ENCODE results near the gene ASGR1.
"Not testable (repeated sequence)": the region's sequence is repeated elsewhere in the genome, so short reads cannot be mapped to it uniquely, and the experiment has no call there.

Gene ASGR1

DNA sequence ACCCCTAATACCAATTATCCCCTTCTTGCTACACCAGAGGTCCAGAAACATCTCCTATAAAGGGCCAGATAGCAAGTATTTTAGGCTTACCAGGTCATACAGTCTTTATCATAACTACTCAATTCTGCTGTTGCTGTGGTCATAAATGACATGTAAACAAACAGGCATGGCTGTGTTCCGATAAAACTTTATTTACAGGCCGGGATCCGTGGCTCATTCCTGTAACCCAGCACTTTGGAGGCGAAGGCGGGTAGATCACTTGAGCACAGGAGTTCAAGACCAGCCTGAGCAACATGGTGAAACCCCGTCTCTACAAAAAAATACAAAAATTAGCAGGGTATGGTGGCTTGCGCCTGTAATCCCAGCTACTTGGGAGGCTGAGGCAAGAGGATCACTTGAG is 12.3 kb downstream of the ASGR1 start:
- no peak for DNase-seq (ENCODE audit: low read depth in 3 of 3)

GRCh38 chr17:7159571-7159970 is 19.6 kb downstream of the ASGR1 start:
- not testable (repeated sequence) for DNase-seq (ENCODE audit: low read depth in 3 of 3)

GRCh38 chr17:7158424-7158823 is 20.7 kb downstream of the ASGR1 start:
- DNase-seq (ENCODE audit: low read depth in 3 of 3) = not testable (repeated sequence)

GRCh38 chr17:7156342-7156940 is 22.7 kb downstream of the ASGR1 start:
- no peak for DNase-seq (ENCODE audit: low read depth in 3 of 3)

DNA sequence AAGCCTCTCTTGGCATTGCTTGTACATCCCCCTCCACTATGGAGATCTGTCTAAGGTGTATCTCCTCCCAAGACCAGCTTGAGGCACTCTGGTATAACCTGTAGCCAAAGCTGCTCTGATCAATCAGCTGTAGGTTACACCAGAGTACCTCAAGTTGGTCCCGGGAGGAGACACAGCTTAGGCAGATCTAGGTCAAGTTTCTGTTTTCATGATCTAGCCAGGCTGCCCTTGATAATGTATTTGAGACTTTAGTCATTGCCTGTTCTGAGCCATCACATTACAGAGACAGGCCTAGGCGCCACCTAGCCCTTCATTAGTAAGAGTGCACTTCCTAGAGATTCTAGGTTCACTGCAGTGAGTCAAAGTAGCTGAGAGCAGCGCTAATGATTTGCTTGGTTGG is 31.4 kb downstream of the ASGR1 start:
- DNase-seq (ENCODE audit: low read depth in 3 of 3) = no peak

- DNase-seq (ENCODE audit: low read depth in 3 of 3) = no peak
These were observed 33.1 kb downstream of the ASGR1 start for GRCh38 chr17:7146115-7146514.

- DNase-seq (ENCODE audit: low read depth in 3 of 3) = no peak
These were observed 35.0 kb downstream of the ASGR1 start for GRCh38 chr17:7144213-7144612.

- DNase-seq (ENCODE audit: low read depth in 3 of 3) = no peak
These were observed 37.3 kb downstream of the ASGR1 start for GRCh38 chr17:7141824-7142223.

GRCh38 chr17:7139400-7139799 is 39.8 kb downstream of the ASGR1 start:
- DNase-seq (ENCODE audit: low read depth in 3 of 3) = no peak

- no peak for DNase-seq (ENCODE audit: low read depth in 3 of 3)
These were observed 40.3 kb downstream of the ASGR1 start for GRCh38 chr17:7138800-7139381.

DNA sequence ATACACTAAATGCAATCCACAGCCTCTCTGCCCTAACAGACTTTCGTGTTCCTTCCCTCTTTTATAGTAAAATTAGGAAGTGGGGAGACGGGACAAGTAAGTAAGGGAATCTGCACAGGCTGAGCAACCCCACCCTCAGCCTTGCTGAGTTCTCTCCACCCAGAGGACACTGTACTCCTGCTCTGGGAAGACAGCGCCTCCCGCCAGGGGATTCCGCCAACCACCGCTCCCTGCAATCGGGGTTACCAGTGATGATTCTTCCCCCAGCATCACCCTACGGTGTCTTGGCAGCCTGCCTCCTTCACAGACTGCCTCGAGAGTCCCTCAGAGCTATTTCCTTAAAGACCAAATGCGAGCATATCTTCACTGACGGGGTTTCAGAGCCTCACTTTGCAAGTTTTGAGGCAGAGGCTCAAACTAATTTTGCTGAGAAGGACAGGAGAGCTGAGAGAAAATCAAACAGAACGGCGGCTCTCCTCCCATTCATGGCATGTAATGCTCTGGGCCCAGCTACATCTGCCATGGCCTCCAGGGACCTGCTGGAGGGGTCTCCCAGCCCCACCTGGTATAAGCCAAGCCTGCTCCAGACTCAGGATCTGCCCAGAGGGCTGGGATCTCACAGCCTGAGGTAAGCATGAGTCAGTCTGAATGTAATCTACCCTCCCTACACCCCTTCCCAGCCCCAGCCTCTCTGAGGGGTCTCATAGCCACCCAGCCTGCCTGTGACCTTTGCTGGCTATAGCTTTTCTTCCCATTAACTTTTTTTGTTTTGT is 41.8 kb downstream of the ASGR1 start:
- DNase-seq (ENCODE audit: low read depth in 3 of 3) = no peak

DNA sequence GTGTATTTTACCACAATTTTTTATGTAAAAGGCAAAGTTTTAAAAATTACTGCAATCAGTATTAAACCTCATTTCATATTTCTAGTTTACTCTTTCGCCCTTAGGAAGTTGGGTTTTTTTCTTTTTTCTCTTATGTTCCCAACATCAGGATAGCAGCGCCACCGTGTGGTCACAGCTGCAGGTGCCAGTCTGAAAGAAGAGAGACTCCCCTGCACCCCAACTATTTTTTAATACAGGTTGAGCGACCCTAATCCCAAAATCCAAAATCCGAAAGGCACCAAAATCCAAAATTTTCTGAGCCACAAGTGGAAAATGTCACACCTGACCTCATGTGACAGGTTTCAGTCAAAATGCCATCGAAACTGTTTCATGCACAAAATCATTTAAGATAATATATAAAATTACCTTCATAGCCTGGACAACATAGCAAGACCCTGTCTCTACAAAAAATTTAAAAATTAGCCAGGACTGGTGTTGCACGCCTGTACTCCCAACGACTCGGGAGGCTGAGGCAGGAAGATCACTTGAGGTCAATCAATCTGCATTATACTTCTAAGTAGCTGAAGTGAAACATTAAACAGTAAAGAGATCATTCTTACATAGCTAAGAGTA is 42.8 kb downstream of the ASGR1 start:
- DNase-seq (ENCODE audit: low read depth in 3 of 3) = peak; percentile 58 to 76 (median 64)

DNA sequence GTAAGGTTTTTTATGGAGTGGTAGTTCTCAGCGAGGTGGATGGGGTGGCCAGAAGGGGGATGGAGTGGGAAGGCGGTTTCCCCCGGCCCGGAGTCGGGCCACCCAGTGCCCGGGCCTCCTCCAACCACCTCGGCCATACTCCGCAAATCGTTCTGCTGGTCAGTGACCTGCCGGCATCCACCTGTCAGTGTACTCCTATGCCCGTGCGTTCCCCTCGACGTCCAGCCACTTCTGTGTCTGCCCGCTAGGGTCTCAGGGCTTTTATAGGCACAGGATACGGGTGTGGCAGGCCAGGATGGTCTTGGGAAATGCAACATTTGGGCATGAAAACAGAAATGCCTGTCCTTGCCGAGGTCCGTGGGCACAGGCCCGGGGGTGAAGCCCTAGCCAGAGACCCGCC is 45.3 kb downstream of the ASGR1 start:
- no peak for DNase-seq (ENCODE audit: low read depth in 3 of 3)

DNA sequence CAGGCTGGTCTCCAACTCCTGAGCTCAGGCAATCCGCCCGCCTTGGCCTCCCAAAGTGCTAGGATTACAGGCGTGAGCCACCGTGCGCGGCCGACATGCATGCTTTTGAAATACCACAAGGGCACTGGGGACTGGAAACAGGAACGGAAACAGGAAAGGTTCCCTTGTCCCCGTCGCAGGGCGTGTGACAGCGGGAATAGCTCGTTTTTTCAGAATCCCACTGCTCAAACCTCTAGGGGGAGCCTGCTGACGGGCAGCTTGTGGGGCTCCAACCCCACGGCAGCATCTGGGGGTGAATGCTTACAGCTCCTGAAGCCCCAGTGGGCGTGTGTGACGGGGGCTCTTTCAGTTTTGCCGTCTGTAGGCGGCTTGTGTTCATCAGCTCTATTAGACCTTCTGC is 45.7 kb downstream of the ASGR1 start:
- peak in 2 of 3 experiments; percentile 9 to 35 for DNase-seq (ENCODE audit: low read depth in 3 of 3)

- peak; percentile 16 to 31 (median 24) for DNase-seq (ENCODE audit: low read depth in 3 of 3)
These were observed 46.6 kb downstream of the ASGR1 start for GRCh38 chr17:7132511-7133094.

- no peak for DNase-seq (ENCODE audit: low read depth in 3 of 3)
These were observed 47.8 kb downstream of the ASGR1 start for GRCh38 chr17:7131423-7131791.

DNA sequence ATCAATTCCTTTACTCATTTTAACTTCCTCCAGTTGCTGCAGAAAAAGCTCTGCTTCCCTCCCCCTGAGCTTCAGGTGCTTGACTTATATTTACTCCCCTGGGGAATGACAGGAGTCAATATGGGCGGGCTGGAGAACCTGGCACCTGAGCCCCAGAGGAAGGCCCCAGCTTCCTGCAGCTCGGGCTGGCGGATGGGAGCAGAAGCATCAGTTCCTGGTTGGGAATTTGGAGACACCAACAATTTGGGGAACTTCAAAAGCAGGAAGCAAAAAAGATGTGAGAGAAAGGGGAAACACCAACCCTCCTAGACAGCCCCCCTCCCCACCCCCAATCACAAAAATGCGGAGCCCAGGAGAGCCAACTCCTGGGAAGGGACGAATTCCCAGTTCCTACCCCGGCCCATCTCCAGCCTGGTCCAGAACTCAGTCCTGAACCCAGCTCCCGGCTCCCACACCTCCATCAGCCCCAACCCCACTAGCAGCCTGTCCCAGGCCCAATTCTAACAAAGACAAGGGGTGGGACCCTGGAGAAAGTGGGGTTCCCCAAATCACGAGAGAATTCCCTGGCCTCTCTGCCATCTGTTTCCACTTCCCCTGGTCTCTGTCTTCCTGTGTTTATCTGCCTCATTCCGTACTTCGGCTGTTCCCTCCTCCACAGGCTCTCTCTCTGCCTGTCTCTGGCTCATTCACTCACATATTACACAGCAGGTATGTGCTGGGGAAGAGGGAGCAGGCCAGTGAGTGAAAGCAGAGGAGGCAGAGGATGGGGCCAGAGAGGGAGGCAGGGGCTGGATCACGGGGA is 48.3 kb downstream of the ASGR1 start:
- no peak for DNase-seq (ENCODE audit: low read depth in 3 of 3)

DNA sequence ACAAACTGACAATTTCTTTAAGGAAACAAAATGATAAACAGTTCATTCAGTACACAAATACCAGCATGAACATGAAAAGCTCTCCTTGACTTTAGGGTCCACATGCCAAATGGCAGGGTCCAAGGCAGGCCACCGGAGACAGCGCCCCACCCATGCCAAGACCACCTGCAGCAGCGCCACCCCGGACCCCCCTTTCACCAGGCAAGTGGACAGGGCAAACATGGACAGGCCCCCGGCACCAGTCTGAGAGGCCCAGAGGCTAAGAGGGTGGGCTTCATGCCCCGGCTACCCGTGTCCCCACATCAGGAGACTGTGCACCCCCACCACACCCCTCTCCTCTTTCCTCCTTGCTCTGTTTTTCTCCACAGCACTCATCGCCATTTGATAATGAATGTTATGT is 49.9 kb downstream of the ASGR1 start:
- no peak for DNase-seq (ENCODE audit: low read depth in 3 of 3)

DNA sequence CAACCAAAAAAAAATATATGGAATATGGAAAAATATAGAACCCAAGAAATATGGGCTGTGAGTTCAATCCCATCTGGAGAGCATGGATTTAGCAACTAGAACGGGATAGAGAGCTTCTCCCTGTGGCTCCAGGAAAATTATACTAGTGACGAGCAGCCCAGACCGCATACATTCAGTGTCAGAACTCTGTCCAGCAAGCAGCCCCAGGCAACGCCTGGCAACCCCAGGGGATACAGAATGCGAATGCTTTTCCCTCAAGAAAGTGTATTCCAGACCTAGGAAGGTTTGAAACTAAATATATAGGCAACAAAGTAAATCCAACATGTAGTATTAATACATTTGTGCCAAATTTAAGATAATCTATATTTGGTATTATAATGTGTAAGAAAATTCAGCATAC is 51.0 kb downstream of the ASGR1 start:
- no peak for DNase-seq (ENCODE audit: low read depth in 3 of 3)

- DNase-seq (ENCODE audit: low read depth in 3 of 3) = not testable (repeated sequence)
These were observed 51.7 kb downstream of the ASGR1 start for GRCh38 chr17:7127501-7127900.

GRCh38 chr17:7126386-7126785 is 52.8 kb downstream of the ASGR1 start:
- not testable (repeated sequence) for DNase-seq (ENCODE audit: low read depth in 3 of 3)

DNA sequence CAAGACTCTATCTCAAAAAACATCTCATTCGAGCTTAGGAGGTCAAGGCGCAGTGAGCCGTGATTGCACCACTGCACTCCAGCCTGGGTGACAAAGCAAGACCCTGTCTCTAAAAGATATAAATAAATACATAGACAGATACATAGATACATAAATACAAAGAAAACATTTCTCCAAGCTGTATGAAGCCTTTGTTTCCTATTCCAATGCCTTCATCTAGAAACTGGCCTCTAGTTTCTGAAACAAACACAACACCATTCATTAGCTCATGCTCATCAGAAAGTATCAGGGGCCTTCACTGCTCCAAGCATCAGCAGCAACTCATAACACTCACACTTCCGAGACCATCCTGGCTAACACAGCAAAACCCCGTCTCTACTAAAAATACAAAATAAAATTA is 54.2 kb downstream of the ASGR1 start:
- no peak for DNase-seq (ENCODE audit: low read depth in 3 of 3)
